Stimulated activated CD8-positive, alpha-beta memory T cell treated with anti-CD3 and anti-CD28 coated beads, Interleukin-7, amount 100 ng/mL, for 48 hours (primary cell): ENCODE data around the gene DDX27.

Source experiments
- DNase-seq, 2 donors: peaks; one replicate each; pipeline ENCODE4 v3.0.0-alpha.2; 2020; ENCODE audit warnings: low read depth in 1 of 2; ENCODE audit errors: extremely low read depth in 1 of 2

Gene DDX27

GRCh38 chr20:49276961-49277785 lies 58.0 kb downstream of the DDX27 start:
- peak in 1 of 2 donors; percentile 72 for DNase-seq

GRCh38 chr20:49277786-49278035 lies 58.5 kb downstream of the DDX27 start:
- no peak for DNase-seq

GRCh38 chr20:49278036-49278817 lies 59.0 kb downstream of the DDX27 start, which contains the start of gene ZNFX1:
ZNFX1 (minus strand) TSS chr20:49278057; CDS start chr20:49275839, 2,218 bp downstream.
- DNase-seq = peak; percentile 93 to 97

GRCh38 chr20:49278818-49279676 lies 59.8 kb downstream of the DDX27 start:
- DNase-seq = no peak

GRCh38 chr20:49279677-49280462 lies 60.7 kb downstream of the DDX27 start:
- DNase-seq = no peak

GRCh38 chr20:49280463-49281058 lies 61.3 kb downstream of the DDX27 start:
- no peak for DNase-seq

GRCh38 chr20:49281059-49281912 lies 62.1 kb downstream of the DDX27 start:
- DNase-seq = no peak

GRCh38 chr20:49281913-49282467 lies 62.8 kb downstream of the DDX27 start:
- no peak for DNase-seq

- DNase-seq = no peak
Measured at GRCh38 chr20:49282584-49283171, 63.5 kb downstream of the DDX27 start.

GRCh38 chr20:49283176-49283702 lies 64.0 kb downstream of the DDX27 start:
- DNase-seq = no peak

GRCh38 chr20:49283703-49284625 lies 64.7 kb downstream of the DDX27 start:
- DNase-seq = no peak

GRCh38 chr20:49284818-49285217 lies 65.6 kb downstream of the DDX27 start:
- DNase-seq = no peak

GRCh38 chr20:49285233-49285668 lies 66.0 kb downstream of the DDX27 start:
- no peak for DNase-seq

GRCh38 chr20:49285813-49286494 lies 66.7 kb downstream of the DDX27 start:
- DNase-seq = no peak

- DNase-seq = no peak
Measured at GRCh38 chr20:49286689-49287551, 67.7 kb downstream of the DDX27 start.
